GM12878 (cell line): Measurements from ENCODE around the gene ZSCAN22. TPM values are rescaled to one million over a fixed set of nuclear protein-coding genes. Genes with fewer than 3 reads are reported as not detected.

Source experiments
- ATAC-seq: fragments of 200-7000 bp; cut with Tn5 transposase; 3 replicates; pipeline ENCODE4 v1.9.1; 2020; ENCODE audit warnings: mild to moderate bottlenecking, moderate library complexity
- BruUV-seq: library from RNA; stranded (reverse); fragments of 400-500 nt; replicated peaks from 2 replicates; lab custom pipeline; 2021; lab: Mats Ljungman, UMichigan
- CTCF ChIA-PET: fragments of 300-600 bp; sonication (Branson Sonifier 250); formaldehyde crosslinking; extraction: SDS; loops from one replicate; lab custom pipeline; 2021; ENCODE audit warnings: inconsistent platforms; lab: Yijun Ruan, JAX
- POLR2A ChIA-PET: fragments of 350-600 bp; formaldehyde crosslinking; extraction: SDS; loops from one replicate; lab custom pipeline; 2021; ENCODE audit warnings: inconsistent platforms; lab: Charles Lee
- RAD21 ChIA-PET: fragments of 300-600 bp; sonication (Branson Sonifier 250); formaldehyde crosslinking; loops from one replicate; lab custom pipeline; 2023; ENCODE audit warnings: antibody characterized with exemption; ENCODE audit not compliant: unreplicated experiment; lab: Charles Lee
- SMC1A ChIA-PET: fragments of 300-600 bp; sonication (Branson Sonifier 250); formaldehyde crosslinking; loops from one replicate; lab custom pipeline; 2023; ENCODE audit not compliant: unreplicated experiment, uncharacterized antibody; lab: Charles Lee
- DNase-seq: peaks from one replicate; pipeline ENCODE4 v3.0.0-alpha.2; 2011; ENCODE audit warnings: low read depth, low spot score
- FAIRE-seq: peaks from 3 replicates; lab custom pipeline; 2011; peaks lifted over from hg19 to GRCh38; lab: Jason Lieb, UNC
- H2AFZ ChIP-seq: 2 replicates; pipeline ENCODE4 v1.6.0; 2011; ENCODE audit warnings: low read depth, low read length, control low read depth; ENCODE audit not compliant: control insufficient read depth
- H3K27ac ChIP-seq: 2 replicates; pipeline ENCODE4 v1.5.1; 2011; ENCODE audit warnings: control low read depth; ENCODE audit not compliant: control insufficient read depth, insufficient read depth
- H3K27me3 ChIP-seq, 2 experiments: replicated peaks in 1 of 2; 2 replicates each; pipeline versions ENCODE4 v1.6.0 to v1.6.1; 2011; ENCODE audit warnings: low read length in 1 of 2; ENCODE audit not compliant: control insufficient read depth in 2 of 2, insufficient read depth in 2 of 2
- H3K36me3 ChIP-seq, 2 experiments: 2 replicates each; pipeline ENCODE4 v1.5.1; 2011; ENCODE audit warnings: low read length in 1 of 2; ENCODE audit not compliant: control insufficient read depth in 2 of 2, insufficient read depth in 2 of 2
- H3K4me1 ChIP-seq: 2 replicates; pipeline ENCODE4 v1.6.1; 2011; ENCODE audit warnings: mild to moderate bottlenecking, low read length, moderate library complexity, mixed read lengths; ENCODE audit not compliant: control insufficient read depth, insufficient read depth
- H3K4me2 ChIP-seq: 2 replicates; pipeline ENCODE4 v1.6.0; 2011; ENCODE audit warnings: control low read depth; ENCODE audit not compliant: control insufficient read depth, insufficient read depth
- H3K4me3 ChIP-seq: fragments of 200-600 bp; sonication (generic); 2 replicates; pipeline ENCODE4 v1.5.1; 2016
- H3K79me2 ChIP-seq: 2 replicates; pipeline ENCODE4 v1.6.0; 2011; ENCODE audit warnings: low read length; ENCODE audit not compliant: control insufficient read depth, insufficient read depth
- H3K9ac ChIP-seq: 2 replicates; pipeline ENCODE4 v1.8.0; 2011; ENCODE audit warnings: low read length, control low read depth, mixed read lengths; ENCODE audit not compliant: control insufficient read depth, insufficient read depth
- H3K9me3 ChIP-seq: replicated peaks from 3 replicates; pipeline ENCODE4 v1.5.1; 2011; ENCODE audit warnings: mild to moderate bottlenecking, low read length; ENCODE audit not compliant: control insufficient read depth, insufficient read depth
- H4K20me1 ChIP-seq: 2 replicates; pipeline ENCODE4 v1.6.0; 2011; ENCODE audit not compliant: control insufficient read depth, insufficient read depth
- BCL11A ChIP-seq: IDR thresholded peaks from 2 replicates; pipeline ENCODE4 v1.6.1; 2011; ENCODE audit warnings: low read depth, low read length
- BRCA1 ChIP-seq: IDR thresholded peaks from 2 replicates; pipeline ENCODE4 v1.6.1; 2011; ENCODE audit warnings: low read depth, low read length, improper control_type of control experiment
- CBFB ChIP-seq: IDR thresholded peaks from 2 replicates; pipeline ENCODE4 v1.6.1; 2016; ENCODE audit warnings: antibody characterized with exemption, low read depth
- MYB ChIP-seq: fragments of 150-350 bp; IDR thresholded peaks from 2 replicates; pipeline ENCODE4 v1.6.1; 2014; ENCODE audit warnings: mild to moderate bottlenecking, low read depth, low read length, borderline replicate concordance
- NR2F1 ChIP-seq: fragments of 450-650 bp; conservative IDR thresholded peaks from 2 replicates; pipeline ENCODE4 v1.6.1; 2017; ENCODE audit warnings: mild to moderate bottlenecking
- POLR2AphosphoS2 ChIP-seq: IDR thresholded peaks from 2 replicates; pipeline ENCODE4 v1.6.1; 2011; ENCODE audit warnings: low read depth, mild to moderate bottlenecking, low read length, improper control_type of control experiment, moderate library complexity
- RFX5 ChIP-seq: IDR thresholded peaks from 2 replicates; pipeline ENCODE4 v1.6.1; 2011; ENCODE audit warnings: low read depth, low read length, improper control_type of control experiment
- SREBF2 ChIP-seq: IDR thresholded peaks from 2 replicates; pipeline ENCODE4 v1.6.1; 2012; ENCODE audit warnings: mild to moderate bottlenecking, low read length
- TCF3 ChIP-seq: IDR thresholded peaks from 2 replicates; pipeline ENCODE4 v1.6.1; 2012; ENCODE audit warnings: low read depth, mild to moderate bottlenecking, low read length, borderline replicate concordance; ENCODE audit not compliant: insufficient read depth
- WRNIP1 ChIP-seq: IDR thresholded peaks from 2 replicates; pipeline ENCODE4 v1.6.1; 2011; ENCODE audit warnings: low read depth, low read length, improper control_type of control experiment, borderline replicate concordance
- WGBS: methylation state at CpG from one replicate; pipeline ENCODE4 v1.1.6; 2016; ENCODE audit warnings: low lambda C conversion rate; ENCODE audit not compliant: insufficient replicate concordance, insufficient coverage; ENCODE audit errors: missing lambda C conversion rate; 5-methylcytosine and 5-hydroxymethylcytosine counted together
- in situ Hi-C: fragments of 300-500 bp; cut with MboI; formaldehyde crosslinking; loops from 9 replicates; pipeline ENCODE4 v1.14.3; 2018; ENCODE audit warnings: mixed read lengths
- intact Hi-C: fragments of 100-400 bp; cut with micrococcal nuclease; formaldehyde crosslinking; loops from one replicate; pipeline ENCODE4 v1.14.2; 2022; ENCODE audit not compliant: unreplicated experiment
- polyA plus RNA-seq, 11 experiments: library from polyadenylated mRNA; depleted of rRNA in 4 of 11; unstranded in 6 of 11; stranded (reverse) in 5 of 11; fragments of >200 nt; fragmentation: Nextera tagmentation in 4 of 11; fragmentation: Illumina TruSeq in 1 of 11; extraction: Ambion mirVana in 4 of 11; extraction: Trizol in 1 of 11; gene quantifications; 1 replicate in 1 of 11; 2 replicates in 10 of 11; pipeline versions ENCODE4 v1.2.1 to v1.2.3, GENCODE V29; 2011 to 2016; ENCODE audit warnings: inconsistent platforms in 2 of 11, missing spikeins in 2 of 11, low read depth in 1 of 11
- total RNA-seq, 4 experiments: library from RNA; depleted of rRNA in 3 of 4; stranded (reverse); fragments of >200 nt in 3 of 4; fragmentation: Illumina TruSeq in 1 of 4; extraction: Trizol in 1 of 4; gene quantifications; 2 replicates each; pipeline versions ENCODE4 v1.2.1 to v1.2.3, GENCODE V29; 2013 to 2021
- TF ChIP-seq, protein P1 (sequence below): IDR thresholded peaks from 2 replicates; pipeline ENCODE4 v1.6.1; 2011; ENCODE audit warnings: borderline replicate concordance, low read depth, mild to moderate bottlenecking, moderate library complexity, low read length; ENCODE audit not compliant: insufficient read depth, poor library complexity, severe bottlenecking
- TF ChIP-seq, protein P2 (sequence below): fragments of 450-650 bp; formaldehyde crosslinking; IDR thresholded peaks from 2 replicates; pipeline ENCODE4 v1.4.0; 2022; ENCODE audit warnings: mild to moderate bottlenecking, moderate library complexity
- TF ChIP-seq, protein P3 (sequence below): fragments of 150-350 bp; IDR thresholded peaks from 2 replicates; pipeline ENCODE4 v1.6.1; 2014; ENCODE audit warnings: mild to moderate bottlenecking, low read depth, low read length
- TF ChIP-seq, protein P4 (sequence below): IDR thresholded peaks from 2 replicates; pipeline ENCODE4 v1.6.1; 2012; ENCODE audit warnings: mild to moderate bottlenecking, low read depth, low read length

ZSCAN22 gene
- total and polyA plus RNA-seq, 10 of the 15 experiments (the other 5 are each of a cell fraction or from before 2014, with no cell fraction given) = 0.49 to 3.9 (median 2.6) TPM

DNA sequence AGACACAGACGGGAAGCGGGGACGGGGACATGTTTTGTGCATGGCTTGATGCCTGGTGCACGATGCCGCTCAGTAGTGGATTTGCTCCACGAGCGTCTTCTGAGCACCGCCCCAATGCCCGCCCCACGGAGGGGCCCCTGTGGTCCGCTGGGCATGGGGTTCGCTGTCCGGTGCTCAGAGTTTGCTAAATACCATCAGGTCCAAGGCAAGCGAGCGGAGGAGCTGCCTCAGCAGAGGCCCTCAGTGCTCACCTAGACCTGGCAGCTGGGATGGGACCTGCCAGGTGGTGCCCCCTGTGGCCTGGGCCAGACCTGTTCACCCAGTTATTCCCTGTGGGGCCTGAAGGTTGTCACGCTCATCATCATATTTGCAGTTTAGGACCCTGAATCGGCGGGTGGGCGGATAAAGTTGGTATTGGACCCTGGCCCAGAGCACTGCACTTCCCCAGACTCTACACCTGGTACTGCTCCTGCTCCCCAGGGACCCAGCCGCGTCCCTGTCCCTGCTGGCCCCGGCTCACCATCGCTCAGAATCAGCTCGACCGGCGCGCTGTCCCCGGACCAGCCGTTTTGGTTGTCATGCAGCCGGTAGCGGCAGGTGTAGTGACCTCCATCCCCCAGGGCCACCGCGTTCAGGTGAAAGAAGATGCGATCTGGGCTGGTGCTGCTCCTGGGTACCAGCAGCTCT is 24.2 kb downstream of the ZSCAN22 start:
- ChIA-PET POLR2A (interaction anchor here (1.6 kb wide), 1 partner anchor 12 kb away, joined by 9 read pairs; the partner anchor contains the start of gene ZNF497), SMC1A (no interaction called here), RAD21 (no interaction called here), CTCF (no interaction called here)
- H3K79me2 ChIP-seq = no peaks in the 10 kb centered on the region; the same call in 1 of the 2 replicates
- no TSS peak for BruUV-seq
- 86% methylated on average over 34 of the region's 34 CpGs for WGBS
- no peaks in the 10 kb centered on the region for H3K36me3 ChIP-seq
- no peak overlapping the region for H3K27ac ChIP-seq
- H3K4me3 ChIP-seq = no peak overlapping the region
- H3K9me3 ChIP-seq = no peaks in the 10 kb centered on the region; the same call in 2 of the 3 replicates
- no peaks in the 10 kb centered on the region for H4K20me1 ChIP-seq
- H3K9ac ChIP-seq = no peak overlapping the region
- FAIRE-seq (no peak), DNase-seq (no peak), ATAC-seq (no peak)
- no peak overlapping the region for H3K4me2 ChIP-seq
- peaks cover 3% of the 10 kb centered on the region; the same call in 1 of the 2 replicates for H3K4me1 ChIP-seq
- no peaks in the 10 kb centered on the region for H3K27me3 ChIP-seq
- in situ Hi-C loops = no loop called here
- no peak overlapping the region for H2AFZ ChIP-seq
- intact Hi-C loops = no loop called here
- TF ChIP-seq BRCA1 = no peak
- TF ChIP-seq WRNIP1 = no peak
- TF ChIP-seq, protein P1, sequence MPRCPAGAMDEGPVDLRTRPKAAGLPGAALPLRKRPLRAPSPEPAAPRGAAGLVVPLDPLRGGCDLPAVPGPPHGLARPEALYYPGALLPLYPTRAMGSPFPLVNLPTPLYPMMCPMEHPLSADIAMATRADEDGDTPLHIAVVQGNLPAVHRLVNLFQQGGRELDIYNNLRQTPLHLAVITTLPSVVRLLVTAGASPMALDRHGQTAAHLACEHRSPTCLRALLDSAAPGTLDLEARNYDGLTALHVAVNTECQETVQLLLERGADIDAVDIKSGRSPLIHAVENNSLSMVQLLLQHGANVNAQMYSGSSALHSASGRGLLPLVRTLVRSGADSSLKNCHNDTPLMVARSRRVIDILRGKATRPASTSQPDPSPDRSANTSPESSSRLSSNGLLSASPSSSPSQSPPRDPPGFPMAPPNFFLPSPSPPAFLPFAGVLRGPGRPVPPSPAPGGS = no peak
- TF ChIP-seq RFX5 = no peak
- TF ChIP-seq, protein P2, sequence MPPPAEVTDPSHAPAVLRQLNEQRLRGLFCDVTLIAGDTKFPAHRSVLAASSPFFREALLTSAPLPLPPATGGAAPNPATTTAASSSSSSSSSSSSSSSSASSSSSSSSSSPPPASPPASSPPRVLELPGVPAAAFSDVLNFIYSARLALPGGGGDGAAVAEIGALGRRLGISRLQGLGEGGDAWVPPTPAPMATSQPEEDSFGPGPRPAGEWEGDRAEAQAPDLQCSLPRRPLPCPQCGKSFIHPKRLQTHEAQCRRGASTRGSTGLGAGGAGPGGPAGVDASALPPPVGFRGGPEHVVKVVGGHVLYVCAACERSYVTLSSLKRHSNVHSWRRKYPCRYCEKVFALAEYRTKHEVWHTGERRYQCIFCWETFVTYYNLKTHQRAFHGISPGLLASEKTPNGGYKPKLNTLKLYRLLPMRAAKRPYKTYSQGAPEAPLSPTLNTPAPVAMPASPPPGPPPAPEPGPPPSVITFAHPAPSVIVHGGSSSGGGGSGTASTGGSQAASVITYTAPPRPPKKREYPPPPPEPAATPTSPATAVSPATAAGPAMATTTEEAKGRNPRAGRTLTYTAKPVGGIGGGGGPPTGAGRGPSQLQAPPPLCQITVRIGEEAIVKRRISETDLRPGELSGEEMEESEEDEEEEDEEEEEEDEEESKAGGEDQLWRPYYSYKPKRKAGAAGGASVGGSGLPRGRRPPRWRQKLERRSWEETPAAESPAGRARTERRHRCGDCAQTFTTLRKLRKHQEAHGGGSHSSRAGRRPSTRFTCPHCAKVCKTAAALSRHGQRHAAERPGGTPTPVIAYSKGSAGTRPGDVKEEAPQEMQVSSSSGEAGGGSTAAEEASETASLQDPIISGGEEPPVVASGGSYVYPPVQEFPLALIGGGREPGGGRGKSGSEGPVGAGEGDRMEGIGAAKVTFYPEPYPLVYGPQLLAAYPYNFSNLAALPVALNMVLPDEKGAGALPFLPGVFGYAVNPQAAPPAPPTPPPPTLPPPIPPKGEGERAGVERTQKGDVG (CRISPR knock-in tag) = no peak
- no peak for TF ChIP-seq TCF3
- no peak for TF ChIP-seq POLR2AphosphoS2
- TF ChIP-seq, protein P3, sequence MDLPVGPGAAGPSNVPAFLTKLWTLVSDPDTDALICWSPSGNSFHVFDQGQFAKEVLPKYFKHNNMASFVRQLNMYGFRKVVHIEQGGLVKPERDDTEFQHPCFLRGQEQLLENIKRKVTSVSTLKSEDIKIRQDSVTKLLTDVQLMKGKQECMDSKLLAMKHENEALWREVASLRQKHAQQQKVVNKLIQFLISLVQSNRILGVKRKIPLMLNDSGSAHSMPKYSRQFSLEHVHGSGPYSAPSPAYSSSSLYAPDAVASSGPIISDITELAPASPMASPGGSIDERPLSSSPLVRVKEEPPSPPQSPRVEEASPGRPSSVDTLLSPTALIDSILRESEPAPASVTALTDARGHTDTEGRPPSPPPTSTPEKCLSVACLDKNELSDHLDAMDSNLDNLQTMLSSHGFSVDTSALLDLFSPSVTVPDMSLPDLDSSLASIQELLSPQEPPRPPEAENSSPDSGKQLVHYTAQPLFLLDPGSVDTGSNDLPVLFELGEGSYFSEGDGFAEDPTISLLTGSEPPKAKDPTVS = no peak
- TF ChIP-seq NR2F1 = no peak
- TF ChIP-seq CBFB = no peak
- TF ChIP-seq BCL11A = no peak
- no peak for TF ChIP-seq SREBF2
- TF ChIP-seq MYB = no peak
- TF ChIP-seq, protein P4, sequence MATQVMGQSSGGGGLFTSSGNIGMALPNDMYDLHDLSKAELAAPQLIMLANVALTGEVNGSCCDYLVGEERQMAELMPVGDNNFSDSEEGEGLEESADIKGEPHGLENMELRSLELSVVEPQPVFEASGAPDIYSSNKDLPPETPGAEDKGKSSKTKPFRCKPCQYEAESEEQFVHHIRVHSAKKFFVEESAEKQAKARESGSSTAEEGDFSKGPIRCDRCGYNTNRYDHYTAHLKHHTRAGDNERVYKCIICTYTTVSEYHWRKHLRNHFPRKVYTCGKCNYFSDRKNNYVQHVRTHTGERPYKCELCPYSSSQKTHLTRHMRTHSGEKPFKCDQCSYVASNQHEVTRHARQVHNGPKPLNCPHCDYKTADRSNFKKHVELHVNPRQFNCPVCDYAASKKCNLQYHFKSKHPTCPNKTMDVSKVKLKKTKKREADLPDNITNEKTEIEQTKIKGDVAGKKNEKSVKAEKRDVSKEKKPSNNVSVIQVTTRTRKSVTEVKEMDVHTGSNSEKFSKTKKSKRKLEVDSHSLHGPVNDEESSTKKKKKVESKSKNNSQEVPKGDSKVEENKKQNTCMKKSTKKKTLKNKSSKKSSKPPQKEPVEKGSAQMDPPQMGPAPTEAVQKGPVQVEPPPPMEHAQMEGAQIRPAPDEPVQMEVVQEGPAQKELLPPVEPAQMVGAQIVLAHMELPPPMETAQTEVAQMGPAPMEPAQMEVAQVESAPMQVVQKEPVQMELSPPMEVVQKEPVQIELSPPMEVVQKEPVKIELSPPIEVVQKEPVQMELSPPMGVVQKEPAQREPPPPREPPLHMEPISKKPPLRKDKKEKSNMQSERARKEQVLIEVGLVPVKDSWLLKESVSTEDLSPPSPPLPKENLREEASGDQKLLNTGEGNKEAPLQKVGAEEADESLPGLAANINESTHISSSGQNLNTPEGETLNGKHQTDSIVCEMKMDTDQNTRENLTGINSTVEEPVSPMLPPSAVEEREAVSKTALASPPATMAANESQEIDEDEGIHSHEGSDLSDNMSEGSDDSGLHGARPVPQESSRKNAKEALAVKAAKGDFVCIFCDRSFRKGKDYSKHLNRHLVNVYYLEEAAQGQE = no peak
